WTC11 (cell line): ENCODE data around the gene SETD3. TPM values are rescaled to one million over a fixed set of nuclear protein-coding genes. Genes with fewer than 3 reads are reported as not detected.

Experiments used
- ATAC-seq: fragments of 200-7000 bp; cut with Tn5 transposase; 2 replicates; pipeline ENCODE4 v1.10.0; 2021; ENCODE audit warnings: mild to moderate bottlenecking, moderate library complexity
- CTCF ChIA-PET: fragments of 300-600 bp; sonication (Branson Sonifier 250); formaldehyde crosslinking; loops from one replicate; lab custom pipeline; 2021; ENCODE audit warnings: antibody characterized with exemption; lab: Charles Lee
- POLR2A ChIA-PET: fragments of 350-600 bp; sonication (Branson Sonifier 250); formaldehyde crosslinking; loops from one replicate; lab custom pipeline; 2021; ENCODE audit warnings: antibody characterized with exemption; lab: Charles Lee
- DNase-seq: peaks from one replicate; pipeline ENCODE4 v3.0.0; 2021; ENCODE audit warnings: low spot score
- H3K27ac Mint-ChIP-seq: 2 replicates; pipeline ENCODE4 v1.8.0; 2021; ENCODE audit warnings: mixed read lengths
- H3K27me3 Mint-ChIP-seq: 2 replicates; pipeline ENCODE4 v1.8.0; 2021; ENCODE audit warnings: low read depth, mild to moderate bottlenecking, moderate library complexity, mixed read lengths
- H3K36me3 Mint-ChIP-seq: 2 replicates; pipeline ENCODE4 v1.8.0; 2021; ENCODE audit warnings: mixed read lengths
- H3K4me1 Mint-ChIP-seq: 2 replicates; pipeline ENCODE4 v1.8.0; 2022; ENCODE audit warnings: mixed read lengths
- H3K4me3 Mint-ChIP-seq: 2 replicates; pipeline ENCODE4 v1.8.0; 2021; ENCODE audit warnings: mild to moderate bottlenecking, moderate library complexity, mixed read lengths
- H3K9me3 Mint-ChIP-seq: 2 replicates; pipeline ENCODE4 v1.8.0; 2021; ENCODE audit warnings: mixed read lengths
- AR ChIP-seq: fragments of 250-450 bp; sonication (Bioruptor Pico); IDR thresholded peaks from 2 replicates; pipeline ENCODE4 v1.9.0; 2021; ENCODE audit warnings: mild to moderate bottlenecking
- ATF1 ChIP-seq: sonication (generic); formaldehyde crosslinking; IDR thresholded peaks from 2 replicates; pipeline ENCODE4 v1.8.1; 2023; ENCODE audit warnings: mild to moderate bottlenecking, moderate library complexity, missing genetic modification reagents
- CREM ChIP-seq: sonication (generic); formaldehyde crosslinking; IDR thresholded peaks from 2 replicates; pipeline ENCODE4 v1.8.1; 2022; ENCODE audit warnings: mild to moderate bottlenecking, missing genetic modification reagents, moderate library complexity
- CTCF ChIP-seq: fragments of 200-600 bp; IDR thresholded peaks from 2 replicates; pipeline ENCODE4 v1.8.0; 2022; ENCODE audit warnings: antibody characterized with exemption
- FOXK1 ChIP-seq: sonication (generic); formaldehyde crosslinking; IDR thresholded peaks from 2 replicates; pipeline ENCODE4 v1.8.0; 2022; ENCODE audit warnings: mild to moderate bottlenecking, moderate library complexity, missing genetic modification reagents
- GTF2I ChIP-seq: fragments of 250-450 bp; sonication (Bioruptor Pico); conservative IDR thresholded peaks from 2 replicates; pipeline ENCODE4 v1.4.0; 2021; ENCODE audit warnings: mild to moderate bottlenecking
- IRF1 ChIP-seq: sonication (generic); formaldehyde crosslinking; IDR thresholded peaks from 2 replicates; pipeline ENCODE4 v1.8.0; 2023; ENCODE audit warnings: missing genetic modification reagents
- MLX ChIP-seq: sonication (generic); formaldehyde crosslinking; IDR thresholded peaks from 2 replicates; pipeline ENCODE4 v1.8.1; 2023; ENCODE audit warnings: mild to moderate bottlenecking, missing genetic modification reagents, moderate library complexity
- ZNF138 ChIP-seq: sonication (generic); formaldehyde crosslinking; conservative IDR thresholded peaks from 2 replicates; pipeline ENCODE4 v1.8.1; 2022; ENCODE audit warnings: mild to moderate bottlenecking, moderate library complexity, missing genetic modification reagents
- ZNF396 ChIP-seq: fragments of 250-450 bp; sonication (Bioruptor Pico); IDR thresholded peaks from 2 replicates; pipeline ENCODE4 v1.8.0; 2021; ENCODE audit warnings: mild to moderate bottlenecking, moderate library complexity, borderline replicate concordance
- ZNF532 ChIP-seq: fragments of 250-450 bp; sonication (Bioruptor Pico); IDR thresholded peaks from 2 replicates; pipeline ENCODE4 v1.9.0; 2021; ENCODE audit warnings: mild to moderate bottlenecking, borderline replicate concordance
- total RNA-seq: library from RNA; stranded (reverse); gene quantifications from 3 replicates; pipeline ENCODE4 v1.2.3, GENCODE V29; 2021
- TF ChIP-seq, protein P1 (sequence below): fragments of 250-450 bp; sonication (Bioruptor Pico); conservative IDR thresholded peaks from 2 replicates; pipeline ENCODE4 v1.9.0; 2021; ENCODE audit warnings: mild to moderate bottlenecking
- TF ChIP-seq, protein P2 (sequence below): sonication (generic); formaldehyde crosslinking; IDR thresholded peaks from 2 replicates; pipeline ENCODE4 v1.8.0; 2022; ENCODE audit warnings: mild to moderate bottlenecking, missing genetic modification reagents
- TF ChIP-seq, protein P3 (sequence below): sonication (generic); formaldehyde crosslinking; IDR thresholded peaks from 2 replicates; pipeline ENCODE4 v1.8.1; 2023; ENCODE audit warnings: mild to moderate bottlenecking, moderate library complexity, missing genetic modification reagents

SETD3 gene
- total RNA-seq, 1 experiment from 2014 or later: 53.1 TPM

DNA sequence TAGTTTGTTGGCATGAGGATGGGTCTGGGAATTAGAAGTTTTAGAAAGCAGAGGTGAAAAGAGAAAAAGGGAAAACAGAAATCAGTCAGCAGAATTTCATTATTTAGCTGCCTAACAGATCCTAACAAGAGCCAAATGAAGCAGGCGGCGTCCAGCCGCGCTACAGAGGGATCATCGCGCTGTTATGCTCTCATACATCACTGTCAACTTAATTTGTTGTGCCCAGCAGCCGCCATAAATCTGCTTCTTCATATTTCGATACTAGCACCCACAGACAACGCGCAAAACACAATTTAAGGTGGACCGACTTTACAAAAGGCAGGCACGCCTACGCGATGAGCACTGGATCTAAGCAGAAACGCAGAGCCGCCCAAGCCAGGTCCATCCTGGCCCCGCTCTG is 66.7 kb downstream of the SETD3 start (continued):
- TF ChIP-seq MLX (CRISPR knock-in tag): no peak
- no peak for TF ChIP-seq ZNF396 (CRISPR knock-in tag)
- no peak for TF ChIP-seq GTF2I (CRISPR knock-in tag)
- no peak for TF ChIP-seq ZNF138

DNA sequence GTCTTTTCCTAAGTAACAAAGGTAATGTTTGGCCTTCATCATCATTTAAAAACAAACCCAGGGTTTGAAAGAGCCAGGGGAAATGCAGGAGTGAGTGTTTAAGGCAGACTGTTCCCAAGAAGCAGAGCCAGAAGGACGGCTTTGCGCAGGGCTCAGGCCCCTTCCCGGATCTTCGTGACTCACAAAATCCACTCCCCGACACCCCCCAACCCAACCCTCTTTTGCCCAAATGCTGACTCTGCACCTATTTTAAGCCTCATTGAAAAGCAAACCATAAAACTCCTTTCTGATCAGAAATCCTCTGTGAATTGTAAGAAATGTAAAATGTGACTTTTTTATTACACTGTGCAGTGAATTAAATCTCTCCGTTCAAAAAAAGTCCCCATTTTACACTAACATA is 67.5 kb downstream of the SETD3 start:
- ChIA-PET CTCF (interaction anchor here (1.2 to 13.7 kb wide), 3 partner anchors 21 to 145 kb away, joined by 7 to 416 read pairs (median 85); no protein-coding TSS in a partner anchor), POLR2A (interaction anchor here (0.9 to 1.5 kb wide), 2 partner anchors 18 to 20 kb away, joined by 3 to 4 read pairs; no protein-coding TSS in a partner anchor)
- ATAC-seq (peak; percentile 8; the same call in 1 of the 2 replicates), DNase-seq (no peak)
- TF ChIP-seq, protein P1, sequence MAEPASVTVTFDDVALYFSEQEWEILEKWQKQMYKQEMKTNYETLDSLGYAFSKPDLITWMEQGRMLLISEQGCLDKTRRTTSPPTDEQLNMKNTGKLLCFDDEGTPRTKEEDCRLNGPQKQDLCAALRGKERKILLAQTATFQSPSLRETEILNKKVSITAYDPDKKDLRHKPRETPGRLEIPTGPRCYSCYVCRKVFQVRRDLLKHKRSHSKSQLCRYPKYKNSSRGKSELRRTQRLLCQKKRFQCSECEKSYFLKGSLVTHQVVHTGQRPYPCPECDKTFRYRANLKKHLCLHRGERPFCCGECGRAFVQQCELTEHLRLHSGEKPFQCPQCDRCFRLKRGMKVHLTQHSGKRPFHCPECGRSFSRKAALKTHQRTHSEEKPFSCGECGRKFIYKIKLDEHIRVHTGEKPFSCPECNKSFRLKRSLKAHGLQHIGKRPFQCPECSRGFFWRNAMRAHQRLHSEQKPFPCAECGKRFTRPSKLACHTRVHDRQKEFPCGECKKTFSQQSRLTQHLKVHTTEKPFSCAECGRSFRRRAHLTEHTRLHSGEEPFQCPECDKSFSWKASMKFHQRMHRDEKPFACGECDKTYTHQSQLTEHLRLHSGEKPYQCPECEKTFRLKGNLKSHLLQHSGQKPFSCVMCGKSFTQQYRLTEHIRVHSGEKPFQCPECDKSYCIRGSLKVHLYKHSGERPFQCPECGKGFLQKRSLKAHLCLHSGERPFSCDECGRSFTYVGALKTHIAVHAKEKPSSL (CRISPR knock-in tag): no peak
- TF ChIP-seq GTF2I (CRISPR knock-in tag) (no peak), CTCF (no peak), AR (CRISPR knock-in tag) (no peak)
- Mint-ChIP-seq H3K4me3 (0 out of 2 replicates have a peak overlapping the region, but pooled peaks have one; percentile 14), H3K36me3 (no peaks in the 10 kb centered on the region), H3K9me3 (no peaks in the 10 kb centered on the region), H3K4me1 (peaks cover 73% of the 10 kb centered on the region), H3K27ac (peak overlapping the region; percentile 98), H3K27me3 (no peaks in the 10 kb centered on the region)

DNA sequence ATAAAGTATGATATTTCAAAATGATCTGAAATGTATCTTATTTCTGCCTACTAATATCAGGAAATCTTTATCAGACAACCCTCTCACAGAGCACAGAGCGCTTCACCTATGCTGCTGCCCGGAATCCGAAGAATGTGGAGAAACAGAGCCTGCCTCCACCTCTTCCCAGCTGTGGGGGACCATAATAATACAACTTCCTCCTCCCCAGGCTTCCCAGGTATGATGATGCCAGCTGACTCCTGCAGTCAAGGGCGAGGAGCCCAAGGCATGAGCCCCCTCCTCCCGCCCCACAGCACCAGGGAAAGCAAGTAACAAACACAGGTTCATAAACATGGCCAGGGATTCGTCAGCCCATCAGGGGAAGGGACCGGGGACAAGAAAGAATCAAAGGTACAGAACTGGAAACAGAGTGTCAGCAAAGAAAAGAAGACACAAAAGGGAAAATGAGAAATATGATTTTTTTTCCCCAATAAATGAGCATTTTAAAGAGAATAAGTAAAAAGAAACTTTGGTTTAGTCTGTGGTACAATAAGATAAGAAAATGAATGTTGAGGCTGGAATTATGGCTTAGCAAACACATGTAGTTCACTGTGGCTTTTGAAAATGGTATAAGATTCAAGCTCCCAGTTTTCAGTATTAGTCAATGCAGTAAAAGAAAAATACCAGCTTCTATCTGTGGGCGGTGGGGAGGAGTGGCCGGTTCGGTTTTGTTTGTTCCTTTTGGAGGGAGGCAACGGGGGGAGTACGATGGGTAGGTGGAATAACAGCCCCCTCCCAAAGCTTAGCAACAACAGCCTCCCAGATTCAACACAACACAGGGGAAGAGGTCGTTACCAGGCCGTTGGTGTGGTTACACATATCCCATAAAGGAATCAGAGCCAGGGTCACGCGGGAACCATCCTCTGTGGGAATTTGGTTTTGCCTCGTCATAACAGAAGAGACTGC is 68.3 kb downstream of the SETD3 start:
- Mint-ChIP-seq H3K9me3 (no peaks in the 10 kb centered on the region), H3K27me3 (no peaks in the 10 kb centered on the region), H3K27ac (peak overlapping the region; percentile 98), H3K36me3 (no peaks in the 10 kb centered on the region), H3K4me1 (peaks cover 79% of the 10 kb centered on the region), H3K4me3 (peak overlapping the region; percentile 47)
- ChIA-PET CTCF (interaction anchor here (0.7 to 13.7 kb wide), 6 partner anchors 11 to 144 kb away, joined by 3 to 416 read pairs (median 6); no protein-coding TSS in a partner anchor), POLR2A (interaction anchor here (0.9 to 1.5 kb wide), 2 partner anchors 18 to 19 kb away, joined by 3 to 4 read pairs; no protein-coding TSS in a partner anchor)
- ATAC-seq: peak; percentile 75
- DNase-seq: peak; percentile 63
- no peak for TF ChIP-seq CREM
- TF ChIP-seq ZNF532 (CRISPR knock-in tag): 0 out of 2 replicates have a peak, but pooled peaks have one; percentile 44
- TF ChIP-seq, protein P2, sequence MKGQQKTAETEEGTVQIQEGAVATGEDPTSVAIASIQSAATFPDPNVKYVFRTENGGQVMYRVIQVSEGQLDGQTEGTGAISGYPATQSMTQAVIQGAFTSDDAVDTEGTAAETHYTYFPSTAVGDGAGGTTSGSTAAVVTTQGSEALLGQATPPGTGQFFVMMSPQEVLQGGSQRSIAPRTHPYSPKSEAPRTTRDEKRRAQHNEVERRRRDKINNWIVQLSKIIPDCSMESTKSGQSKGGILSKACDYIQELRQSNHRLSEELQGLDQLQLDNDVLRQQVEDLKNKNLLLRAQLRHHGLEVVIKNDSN: no peak
- TF ChIP-seq FOXK1 (CRISPR knock-in tag): peak; percentile 50; the same call in 1 of the 2 replicates
- no peak for TF ChIP-seq ATF1 (CRISPR knock-in tag)
- TF ChIP-seq IRF1: no peak
- TF ChIP-seq, protein P3, sequence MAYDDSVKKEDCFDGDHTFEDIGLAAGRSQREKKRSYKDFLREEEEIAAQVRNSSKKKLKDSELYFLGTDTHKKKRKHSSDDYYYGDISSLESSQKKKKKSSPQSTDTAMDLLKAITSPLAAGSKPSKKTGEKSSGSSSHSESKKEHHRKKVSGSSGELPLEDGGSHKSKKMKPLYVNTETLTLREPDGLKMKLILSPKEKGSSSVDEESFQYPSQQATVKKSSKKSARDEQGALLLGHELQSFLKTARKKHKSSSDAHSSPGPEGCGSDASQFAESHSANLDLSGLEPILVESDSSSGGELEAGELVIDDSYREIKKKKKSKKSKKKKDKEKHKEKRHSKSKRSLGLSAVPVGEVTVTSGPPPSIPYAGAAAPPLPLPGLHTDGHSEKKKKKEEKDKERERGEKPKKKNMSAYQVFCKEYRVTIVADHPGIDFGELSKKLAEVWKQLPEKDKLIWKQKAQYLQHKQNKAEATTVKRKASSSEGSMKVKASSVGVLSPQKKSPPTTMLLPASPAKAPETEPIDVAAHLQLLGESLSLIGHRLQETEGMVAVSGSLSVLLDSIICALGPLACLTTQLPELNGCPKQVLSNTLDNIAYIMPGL (CRISPR knock-in tag): no peak
